B cell (primary cell): ENCODE data around the gene RPL35. TPM values are rescaled to one million over a fixed set of nuclear protein-coding genes. Genes with fewer than 3 reads are reported as not detected.
"Not testable (repeated sequence)": the region's sequence is repeated elsewhere in the genome, so short reads cannot be mapped to it uniquely, and the experiment has no call there.

Experiments
- ATAC-seq: fragments of 200-7000 bp; cut with Tn5 transposase; one replicate; pipeline ENCODE4 v1.10.0; 2021; ENCODE audit warnings: low read depth, mild to moderate bottlenecking, moderate number of reproducible peaks, moderate library complexity
- CTCF ChIA-PET: fragments of 350-600 bp; sonication (Branson Sonifier 250); formaldehyde crosslinking; loops from one replicate; lab custom pipeline; 2021; ENCODE audit warnings: antibody characterized with exemption, inconsistent platforms; lab: Charles Lee
- POLR2A ChIA-PET: fragments of 350-600 bp; sonication (Branson Sonifier 250); formaldehyde crosslinking; loops from one replicate; lab custom pipeline; 2021; ENCODE audit warnings: antibody characterized with exemption; lab: Charles Lee
- DNase-seq: peaks from one replicate; pipeline ENCODE4 v3.0.0; 2013
- H2AFZ ChIP-seq: 2 replicates; pipeline ENCODE4 v1.6.1; 2012; ENCODE audit warnings: mild to moderate bottlenecking, low read depth, low read length; ENCODE audit not compliant: insufficient read depth, poor library complexity, severe bottlenecking
- H3K27ac ChIP-seq, 2 donors: 1 replicate in 1 of 2; 2 replicates in 1 of 2; pipeline ENCODE4 v1.5.1; 2012 to 2013; ENCODE audit warnings: low read length in 2 of 2, mild to moderate bottlenecking in 2 of 2, moderate library complexity in 1 of 2
- H3K27me3 ChIP-seq, 4 experiments: fragments of 200-600 bp in 1 of 4; sonication (generic) in 1 of 4; replicated peaks in 1 of 4; 1 replicate in 2 of 4; 2 replicates in 2 of 4; pipeline versions ENCODE4 v1.6.1 to v1.7.0; 2013 to 2016; ENCODE audit warnings: low read length in 3 of 4, mild to moderate bottlenecking in 2 of 4, mixed read lengths in 1 of 4, moderate library complexity in 1 of 4; ENCODE audit not compliant: insufficient read depth in 4 of 4, control insufficient read depth in 3 of 4; ENCODE audit errors: control extremely low read depth in 1 of 4
- H3K36me3 ChIP-seq, 2 experiments: replicated peaks in 1 of 2; 1 replicate in 1 of 2; 2 replicates in 1 of 2; pipeline versions ENCODE4 v1.6.1 to v1.7.1; 2013; ENCODE audit warnings: low read length in 1 of 2; ENCODE audit not compliant: insufficient read depth in 2 of 2, control insufficient read depth in 1 of 2; ENCODE audit errors: control extremely low read depth in 1 of 2, extremely low read depth in 1 of 2
- H3K4me1 ChIP-seq, 2 donors: fragments of 200-600 bp in 1 of 2; sonication (generic) in 1 of 2; 1 replicate in 1 of 2; 2 replicates in 1 of 2; pipeline versions ENCODE4 v1.5.1 to v1.6.1; 2013 to 2017; ENCODE audit warnings: low read length in 2 of 2; ENCODE audit not compliant: control insufficient read depth in 2 of 2, insufficient read depth in 2 of 2
- H3K4me2 ChIP-seq: replicated peaks from 2 replicates; pipeline ENCODE3; 2012; ENCODE audit warnings: mild to moderate bottlenecking, low read depth, low read length; ENCODE audit not compliant: poor library complexity, severe bottlenecking
- H3K4me3 ChIP-seq, 5 experiments: fragments of 200-600 bp in 1 of 5; sonication (generic) in 1 of 5; 1 replicate in 3 of 5; 2 replicates in 2 of 5; pipeline versions ENCODE4 v1.5.1 to v1.7.0; 2011 to 2016; ENCODE audit warnings: low read length in 4 of 5, mild to moderate bottlenecking in 4 of 5, low read depth in 2 of 5, control low read depth in 1 of 5, moderate library complexity in 1 of 5; ENCODE audit not compliant: insufficient read depth in 1 of 5; ENCODE audit errors: control extremely low read depth in 1 of 5, extremely low read depth in 1 of 5
- H3K79me2 ChIP-seq: fragments of 200-600 bp; sonication (generic); one replicate; pipeline ENCODE4 v1.6.0; 2016; ENCODE audit warnings: low read length; ENCODE audit not compliant: control insufficient read depth, insufficient read depth
- H3K9ac ChIP-seq: fragments of 200-600 bp; sonication (generic); 2 replicates; pipeline ENCODE4 v1.6.1; 2017; ENCODE audit warnings: mild to moderate bottlenecking, low read length, moderate library complexity
- H3K9me3 ChIP-seq, 3 donors: one replicate each; pipeline versions ENCODE4 v1.6.1 to v1.7.1; 2013; ENCODE audit warnings: low read length in 2 of 3; ENCODE audit not compliant: control insufficient read depth in 2 of 3, insufficient read depth in 1 of 3; ENCODE audit errors: control extremely low read depth in 1 of 3
- H4K20me1 ChIP-seq: 2 replicates; pipeline ENCODE4 v1.6.0; 2012; ENCODE audit warnings: mild to moderate bottlenecking, low read length; ENCODE audit not compliant: insufficient read depth, control insufficient read depth, poor library complexity, severe bottlenecking
- H3K27ac Mint-ChIP-seq: one replicate; pipeline ENCODE4 v1.8.0; 2021; ENCODE audit warnings: mixed read lengths
- H3K27me3 Mint-ChIP-seq: one replicate; pipeline ENCODE4 v1.8.0; 2021; ENCODE audit warnings: mixed read lengths
- H3K4me1 Mint-ChIP-seq: one replicate; pipeline ENCODE4 v1.8.0; 2021; ENCODE audit warnings: mixed read lengths
- H3K4me3 Mint-ChIP-seq: one replicate; pipeline ENCODE4 v1.8.0; 2021; ENCODE audit warnings: mixed read lengths
- H3K9me3 Mint-ChIP-seq: one replicate; pipeline ENCODE4 v1.8.0; 2022; ENCODE audit warnings: mixed read lengths; ENCODE audit not compliant: insufficient read depth
- CTCF ChIP-seq: fragments of 200-600 bp; IDR thresholded peaks from one replicate; pipeline ENCODE4 v1.8.0; 2022; ENCODE audit warnings: antibody characterized with exemption, mild to moderate bottlenecking
- EZH2 ChIP-seq: IDR thresholded peaks from 2 replicates; pipeline ENCODE4 v1.6.1; 2012; ENCODE audit warnings: borderline replicate concordance, low read depth, mild to moderate bottlenecking, moderate library complexity, low read length; ENCODE audit not compliant: insufficient read depth, poor library complexity, severe bottlenecking
- WGBS: methylation state at CpG from one replicate; pipeline ENCODE4 v1.1.5; 2013; ENCODE audit warnings: missing lambda C conversion rate; ENCODE audit not compliant: insufficient coverage; 5-methylcytosine and 5-hydroxymethylcytosine counted together
- intact Hi-C: fragments of 100-400 bp; cut with micrococcal nuclease; formaldehyde crosslinking; loops from one replicate; pipeline ENCODE4 v1.10.0; 2022
- polyA plus RNA-seq: library from polyadenylated mRNA; depleted of rRNA; stranded (reverse); fragments of >200 nt; gene quantifications from 2 replicates; pipeline ENCODE4 v1.2.3, GENCODE V29; 2012
- total RNA-seq, 2 donors: library from RNA; stranded (reverse); fragments of 120-200 nt in 1 of 2; gene quantifications; 1 replicate in 1 of 2; 2 replicates in 1 of 2; pipeline versions ENCODE4 v1.2.3 to v1.2.4, GENCODE V29; 2013 to 2022

Gene RPL35
- total and polyA plus RNA-seq, 2 donors (not counting 1 experiment from before 2014, with no cell fraction given) = 1,609 to 3,858 TPM

GRCh38 chr9:124846969-124847368, 14.8 kb downstream of the RPL35 start:
- Histone ChIP-seq H3K27ac (no peak overlapping the region), H3K4me1 (no peaks in the 10 kb centered on the region), H2AFZ (no peak overlapping the region), H4K20me1 (no peaks in the 10 kb centered on the region), H3K79me2 (no peaks in the 10 kb centered on the region), H3K27me3 (no peaks in the 10 kb centered on the region), H3K4me3 (no peak overlapping the region), H3K9ac (no peak overlapping the region), H3K36me3 (no peaks in the 10 kb centered on the region), H3K9me3 (no peaks in the 10 kb centered on the region), H3K4me2 (no peak overlapping the region)
- no peak for DNase-seq
- Mint-ChIP-seq H3K4me1 (peaks cover 1% of the 10 kb centered on the region), H3K9me3 (no peaks in the 10 kb centered on the region), H3K27ac (no peak overlapping the region), H3K27me3 (peaks cover 3% of the 10 kb centered on the region), H3K4me3 (no peak overlapping the region)
- WGBS = 98% methylated on average over 5 of the region's 6 CpGs
- TF ChIP-seq EZH2 (no peak), CTCF (no peak)
- CTCF ChIA-PET = interaction anchor here (1.3 to 1.7 kb wide), 2 partner anchors 70 to 72 kb away, joined by 5 to 6 read pairs; partner anchors contain the start of gene OLFML2A
- POLR2A ChIA-PET = no interaction called here
- intact Hi-C loops = no loop called here
- no peak for ATAC-seq

GRCh38 chr9:124846467-124846866, 15.3 kb downstream of the RPL35 start:
- ATAC-seq, POLR2A ChIA-PET, H3K9ac ChIP-seq, H3K79me2 ChIP-seq, DNase-seq, H3K27me3 Mint-ChIP-seq, H3K4me3 Mint-ChIP-seq, H3K9me3 Mint-ChIP-seq, H3K27me3 ChIP-seq, H3K27ac Mint-ChIP-seq, H3K4me1 Mint-ChIP-seq, H4K20me1 ChIP-seq, H3K4me1 ChIP-seq, H3K4me3 ChIP-seq, H3K36me3 ChIP-seq, H2AFZ ChIP-seq, H3K4me2 ChIP-seq, H3K9me3 ChIP-seq, intact Hi-C loops, H3K27ac ChIP-seq: not testable (repeated sequence)
- no CpG with 5 or more reads among the region's 9 CpGs for WGBS
- CTCF ChIA-PET = interaction anchor here (0.7 to 1.7 kb wide), 3 partner anchors 70 to 629 kb away, joined by 3 to 6 read pairs (median 5); partner anchors contain the start of gene OLFML2A
